IPS-11a (cell line): ENCODE data around the gene PADI1.

Experiments
- H3K4me3 ChIP-seq: one replicate; pipeline ENCODE4 v1.5.1; 2013; ENCODE audit warnings: low read depth, low read length, control low read depth

Gene PADI1

DNA sequence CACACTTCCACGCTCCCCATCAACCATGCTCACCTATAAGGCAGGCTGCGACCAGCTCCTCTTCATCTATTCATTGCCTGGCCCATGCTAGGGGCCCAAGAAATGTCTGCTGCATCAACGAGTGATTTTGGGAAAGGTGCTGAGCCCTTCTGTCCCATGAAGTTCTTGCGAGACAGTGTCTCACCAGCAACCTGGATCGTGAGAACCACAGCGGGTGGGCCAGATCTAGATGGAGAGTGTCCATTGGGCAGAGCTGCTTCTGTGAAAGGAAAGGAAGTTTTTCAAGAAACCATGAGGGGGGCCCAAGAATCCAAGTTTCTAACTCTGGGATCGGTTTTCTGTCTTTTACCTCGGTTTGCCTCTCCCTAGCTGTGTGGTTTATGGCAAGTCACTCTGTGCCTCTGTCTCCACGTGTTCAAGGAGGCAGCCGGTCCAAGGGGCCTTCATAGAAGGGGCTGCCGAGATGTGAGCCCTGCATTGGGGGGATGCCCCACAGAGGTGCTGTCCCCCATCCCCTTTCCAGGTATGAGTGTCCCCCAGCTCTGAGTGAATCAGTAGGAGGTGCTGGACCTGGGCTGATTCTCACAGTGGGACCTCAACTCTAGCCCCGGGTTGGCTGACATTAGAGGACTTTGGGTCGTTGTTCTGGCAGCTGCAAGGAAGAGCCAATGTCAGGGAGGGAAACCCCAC, 8.3 kb upstream of the PADI1 start:
- H3K4me3 ChIP-seq: no peak overlapping the region

- no peak overlapping the region for H3K4me3 ChIP-seq
Observed at GRCh38 chr1:17197696-17198095, 7.2 kb upstream of the PADI1 start.

DNA sequence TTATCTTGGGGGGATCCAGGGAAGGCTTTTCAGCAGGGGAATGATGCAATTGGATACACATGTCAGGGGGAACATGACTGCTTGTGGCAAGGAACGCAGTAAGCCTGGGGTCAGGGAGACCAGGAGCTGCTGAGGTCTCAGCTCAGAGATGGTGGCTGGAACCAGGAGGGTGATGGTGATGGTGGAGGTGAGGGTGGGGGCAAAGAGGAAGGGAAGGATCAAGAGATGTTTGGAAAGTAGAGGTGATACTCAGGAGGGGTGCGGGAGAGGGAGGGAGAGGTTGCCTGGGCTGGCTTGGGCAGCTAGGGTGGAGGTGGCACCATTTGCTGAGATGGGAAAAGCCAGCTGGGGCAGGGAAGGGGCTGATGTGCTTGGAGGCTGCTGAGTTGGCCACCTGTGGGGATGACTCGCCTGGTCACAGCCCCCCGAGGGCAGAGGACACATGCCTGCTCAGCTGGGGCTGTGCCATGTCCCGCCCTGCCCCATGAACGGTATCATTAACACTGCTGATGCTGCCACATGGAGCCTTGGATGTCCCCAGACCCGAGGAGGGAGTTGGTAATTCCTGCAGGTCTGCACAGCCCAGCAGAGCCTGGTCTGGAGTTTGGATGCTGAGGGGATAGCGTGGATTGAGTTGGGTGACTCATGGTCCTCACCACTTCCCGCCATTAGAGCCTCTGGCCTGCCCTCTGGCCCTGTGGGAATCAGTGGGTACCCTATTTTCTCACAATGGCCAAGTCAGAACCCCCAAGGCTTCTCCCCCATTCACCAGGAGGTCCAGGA, 6.3 kb upstream of the PADI1 start:
- no peak overlapping the region for H3K4me3 ChIP-seq

DNA sequence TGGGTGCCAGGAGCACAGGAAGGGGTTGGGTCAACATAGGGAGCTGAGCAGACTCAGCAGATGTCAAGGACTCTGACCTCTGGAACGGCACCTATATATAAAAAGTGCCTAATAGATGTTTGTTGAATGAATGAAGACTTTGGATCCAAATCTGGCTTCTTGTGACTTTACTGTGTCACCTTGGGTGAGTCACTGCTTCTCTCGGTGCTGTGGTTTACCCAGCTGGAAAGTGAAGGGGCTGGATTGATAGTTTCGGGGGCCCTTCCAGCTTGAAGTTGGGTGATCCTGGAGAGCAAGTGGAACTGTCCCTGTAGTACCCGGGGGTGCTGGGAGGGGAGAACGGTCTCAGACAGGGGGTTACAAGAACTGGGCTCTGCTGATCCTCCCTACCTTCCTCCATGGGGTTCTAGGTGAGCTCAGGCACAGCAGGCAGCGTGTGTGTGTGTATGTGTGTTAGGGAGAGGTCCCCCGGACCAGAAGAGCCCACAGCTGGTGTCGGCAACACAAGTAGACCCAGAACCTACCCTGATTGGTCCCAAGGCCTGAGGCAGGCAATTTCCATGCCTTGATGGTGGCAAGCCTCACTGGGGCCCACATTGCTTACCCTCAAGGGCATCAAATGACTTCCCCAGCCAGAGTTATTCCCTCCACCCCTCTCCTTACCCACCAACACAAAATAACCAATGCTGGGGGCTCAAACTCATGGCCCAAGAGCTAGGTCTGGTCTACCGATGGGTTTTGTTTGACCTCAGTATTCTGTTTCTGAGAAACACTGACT, 5.5 kb upstream of the PADI1 start:
- no peak overlapping the region for H3K4me3 ChIP-seq

GRCh38 chr1:17200246-17200645, 4.7 kb upstream of the PADI1 start:
- no peak overlapping the region for H3K4me3 ChIP-seq

DNA sequence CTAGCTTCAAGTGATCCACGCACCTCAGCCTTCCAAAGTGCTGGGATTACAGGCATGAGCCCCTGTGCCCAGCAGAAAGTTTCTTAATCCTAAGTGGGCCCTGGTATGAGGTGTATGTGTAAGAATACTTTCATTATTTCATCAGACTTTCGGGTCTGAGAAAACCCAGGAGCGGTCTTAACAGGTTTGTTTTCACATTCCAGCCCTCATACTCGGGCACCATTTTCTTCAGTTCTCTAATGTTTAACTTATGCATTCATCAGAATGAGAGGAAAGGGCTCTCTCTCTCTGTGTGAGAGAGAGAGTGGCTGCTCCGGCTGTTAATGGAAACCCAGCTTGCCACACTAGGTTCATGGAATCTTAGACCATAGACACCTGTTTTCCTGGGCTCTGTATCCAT, 4.2 kb upstream of the PADI1 start:
- no peak overlapping the region for H3K4me3 ChIP-seq

DNA sequence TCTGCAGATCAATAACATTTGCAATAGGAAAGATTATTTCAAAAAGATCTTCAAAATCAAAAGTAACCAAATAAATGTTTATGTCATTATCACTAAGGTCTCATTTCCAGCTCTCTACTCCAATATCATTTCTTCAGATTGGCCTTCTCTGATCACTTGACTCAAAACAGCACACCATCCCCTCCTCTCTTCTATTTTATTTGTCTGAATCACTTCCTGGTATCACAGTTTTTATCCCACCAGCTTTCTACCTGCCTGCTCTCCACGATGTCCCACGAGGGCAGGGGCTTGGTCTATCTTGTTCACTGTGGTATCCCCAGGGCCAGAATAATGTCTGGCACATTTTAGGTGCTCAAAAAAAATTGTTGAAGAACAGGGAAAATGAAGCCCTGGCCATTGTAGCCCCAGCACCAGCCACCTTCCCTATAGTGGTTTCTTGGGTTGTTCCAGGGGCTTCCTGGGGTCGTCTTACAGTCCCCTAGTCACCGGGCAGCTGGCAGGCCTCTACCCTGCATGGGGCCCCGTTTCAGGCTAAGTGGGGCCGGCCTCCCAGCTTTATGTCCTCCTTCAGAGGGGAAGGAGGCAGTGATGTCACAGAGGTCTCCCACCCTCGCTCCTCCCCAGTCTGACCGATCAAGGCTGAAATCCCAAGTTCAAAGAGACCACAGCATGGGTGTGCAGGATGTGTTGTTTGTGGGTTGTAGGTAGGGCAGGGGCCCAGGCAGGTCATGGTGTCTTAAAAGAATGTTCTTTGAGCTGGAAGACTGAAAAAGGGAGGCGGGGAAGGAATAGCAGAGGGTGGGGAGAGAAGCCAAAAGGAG, 3.5 kb upstream of the PADI1 start:
- no peak overlapping the region for H3K4me3 ChIP-seq

GRCh38 chr1:17205652-17206051, 724 bp downstream of the PADI1 start:
- no peak overlapping the region for H3K4me3 ChIP-seq

GRCh38 chr1:17206196-17206595, 1.3 kb downstream of the PADI1 start:
- H3K4me3 ChIP-seq: no peak overlapping the region

DNA sequence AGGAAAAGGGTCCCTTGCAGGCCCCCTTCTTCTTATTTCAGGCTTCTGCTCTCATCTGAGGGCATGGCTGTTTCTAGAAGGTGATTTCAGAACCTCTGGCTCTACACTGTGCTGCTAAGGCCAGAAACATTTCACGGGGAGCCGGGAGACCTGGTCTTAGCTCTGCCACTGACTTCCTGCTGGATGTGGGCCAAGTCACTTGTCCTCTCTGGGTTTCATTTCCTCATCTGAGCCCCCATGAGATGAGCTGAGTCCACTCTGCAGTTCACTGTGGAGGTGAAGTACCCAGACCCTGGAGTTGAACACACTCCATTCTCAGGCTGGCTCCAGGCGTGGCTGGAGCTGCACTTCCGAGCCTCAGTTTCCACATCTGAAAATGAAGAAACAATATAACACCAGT, 2.1 kb downstream of the PADI1 start:
- no peak overlapping the region for H3K4me3 ChIP-seq

GRCh38 chr1:17207540-17207939, 2.6 kb downstream of the PADI1 start:
- H3K4me3 ChIP-seq: no peak overlapping the region

GRCh38 chr1:17207966-17208418, 3.1 kb downstream of the PADI1 start:
- no peak overlapping the region for H3K4me3 ChIP-seq

GRCh38 chr1:17208546-17208945, 3.6 kb downstream of the PADI1 start:
- no peak overlapping the region for H3K4me3 ChIP-seq

GRCh38 chr1:17209430-17209829, 4.5 kb downstream of the PADI1 start:
- H3K4me3 ChIP-seq: no peak overlapping the region

- H3K4me3 ChIP-seq: no peak overlapping the region
Observed at GRCh38 chr1:17210176-17210575, 5.2 kb downstream of the PADI1 start.

- no peak overlapping the region for H3K4me3 ChIP-seq
Observed at GRCh38 chr1:17211377-17211776, 6.4 kb downstream of the PADI1 start.

- H3K4me3 ChIP-seq: no peak overlapping the region
Observed at GRCh38 chr1:17212009-17212408, 7.1 kb downstream of the PADI1 start.

DNA sequence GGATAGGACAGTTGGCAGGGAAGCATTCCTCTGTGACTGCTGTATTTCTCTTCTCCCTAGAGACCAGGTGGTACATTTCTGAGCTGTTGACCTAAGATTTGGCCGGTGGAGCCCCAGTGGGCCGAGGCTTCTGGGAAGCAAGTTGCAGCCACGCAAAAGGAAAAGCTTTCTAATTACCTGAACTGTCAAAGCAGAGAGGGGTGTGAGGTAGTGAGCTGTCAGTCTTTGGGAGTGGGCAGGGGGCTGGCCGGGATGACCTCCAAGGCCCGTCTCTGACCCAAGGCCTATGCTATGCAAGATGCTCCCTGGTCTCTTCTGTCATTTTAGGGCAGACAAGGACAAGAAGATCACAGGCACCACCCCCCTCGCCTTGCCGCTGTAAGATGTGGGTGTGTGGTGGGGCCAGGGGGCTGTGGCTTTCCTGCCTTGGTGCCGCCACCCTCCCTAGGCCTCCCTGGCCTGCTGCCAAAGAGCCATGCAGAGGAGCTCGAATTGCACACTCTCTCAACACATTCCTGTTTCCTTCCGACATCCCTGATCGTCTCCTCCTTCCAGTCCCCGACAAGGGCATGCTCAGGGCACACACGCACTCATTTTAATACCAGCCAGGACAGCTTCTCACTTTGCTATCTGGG, 7.7 kb downstream of the PADI1 start:
- no peak overlapping the region for H3K4me3 ChIP-seq

DNA sequence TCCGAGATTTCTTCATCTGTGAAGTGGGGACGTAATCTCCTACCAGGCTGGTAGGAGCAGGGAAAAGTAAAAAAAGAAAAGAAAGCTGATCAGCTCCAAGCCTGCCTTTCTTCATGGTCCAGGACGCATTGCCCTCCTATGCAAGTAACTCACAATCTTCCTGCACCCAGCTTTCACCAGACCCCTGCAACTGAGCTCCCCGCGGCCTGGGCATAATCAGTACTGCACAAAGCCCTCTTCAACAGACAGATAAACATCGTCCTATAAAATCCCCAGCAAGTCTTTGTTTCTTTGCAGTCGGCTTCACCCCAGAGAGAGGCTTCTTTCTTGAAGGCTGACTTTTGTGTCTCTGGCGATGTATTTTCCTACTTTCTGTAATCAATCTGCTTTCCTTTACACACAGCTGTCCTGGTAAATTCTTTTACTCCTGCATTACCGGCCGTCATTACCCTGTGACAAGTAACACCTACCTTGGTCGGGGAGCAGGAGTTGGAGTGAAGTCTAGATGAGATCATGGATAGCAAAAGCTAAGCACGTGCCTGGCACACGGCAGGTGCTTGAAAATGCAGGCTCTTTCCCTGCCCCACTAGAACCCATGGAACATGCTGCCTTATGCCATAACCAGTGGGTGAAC, 8.3 kb downstream of the PADI1 start:
- no peak overlapping the region for H3K4me3 ChIP-seq

GRCh38 chr1:17213782-17214148, 8.8 kb downstream of the PADI1 start:
- H3K4me3 ChIP-seq: no peak overlapping the region
